Measurements from ENCODE around the gene KLC1.

DNA sequence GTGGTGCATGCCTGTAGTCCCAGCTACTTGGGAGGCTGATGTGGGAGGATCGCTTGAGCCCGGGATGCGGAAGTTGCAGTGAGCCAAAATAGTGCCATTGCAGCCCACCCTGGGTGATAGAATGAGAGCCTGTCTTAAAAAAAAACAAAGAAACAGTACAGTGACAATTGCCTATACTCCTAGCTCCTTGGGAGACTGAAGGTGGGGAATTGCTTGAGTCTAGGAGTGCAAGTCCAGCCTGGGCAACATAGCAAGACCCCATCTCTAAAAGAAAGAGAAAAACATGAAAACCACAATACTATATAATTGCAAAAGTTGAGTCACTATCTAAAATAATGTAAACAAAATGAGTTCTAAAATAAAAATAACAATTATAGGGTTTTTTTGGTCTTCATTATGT lies 20.0 kb downstream of the KLC1 start:
- no peak for TF ChIP-seq POLR2A (IDR thresholded peaks at IDR 0.05)
- TF ChIP-seq, protein P1, sequence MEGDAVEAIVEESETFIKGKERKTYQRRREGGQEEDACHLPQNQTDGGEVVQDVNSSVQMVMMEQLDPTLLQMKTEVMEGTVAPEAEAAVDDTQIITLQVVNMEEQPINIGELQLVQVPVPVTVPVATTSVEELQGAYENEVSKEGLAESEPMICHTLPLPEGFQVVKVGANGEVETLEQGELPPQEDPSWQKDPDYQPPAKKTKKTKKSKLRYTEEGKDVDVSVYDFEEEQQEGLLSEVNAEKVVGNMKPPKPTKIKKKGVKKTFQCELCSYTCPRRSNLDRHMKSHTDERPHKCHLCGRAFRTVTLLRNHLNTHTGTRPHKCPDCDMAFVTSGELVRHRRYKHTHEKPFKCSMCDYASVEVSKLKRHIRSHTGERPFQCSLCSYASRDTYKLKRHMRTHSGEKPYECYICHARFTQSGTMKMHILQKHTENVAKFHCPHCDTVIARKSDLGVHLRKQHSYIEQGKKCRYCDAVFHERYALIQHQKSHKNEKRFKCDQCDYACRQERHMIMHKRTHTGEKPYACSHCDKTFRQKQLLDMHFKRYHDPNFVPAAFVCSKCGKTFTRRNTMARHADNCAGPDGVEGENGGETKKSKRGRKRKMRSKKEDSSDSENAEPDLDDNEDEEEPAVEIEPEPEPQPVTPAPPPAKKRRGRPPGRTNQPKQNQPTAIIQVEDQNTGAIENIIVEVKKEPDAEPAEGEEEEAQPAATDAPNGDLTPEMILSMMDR (IDR thresholded peaks at IDR 0.05): no peak
- no peak for TF ChIP-seq POLR2AphosphoS5 (IDR thresholded peaks at IDR 0.05)
- TF ChIP-seq EP300 (IDR thresholded peaks at IDR 0.05; ENCODE audit: low read depth): no peak

All from transverse colon (tissue), 4 donors.